IPS DF 19.7 (cell line): Measurements from ENCODE around the gene KCND2.
"Not testable (repeated sequence)": the region's sequence is repeated elsewhere in the genome, so short reads cannot be mapped to it uniquely, and the experiment has no call there.

Experiments used
- DNase-seq: peaks from one replicate; pipeline ENCODE4 v3.0.0-alpha.2; 2013; ENCODE audit warnings: low read depth, low spot score

The KCND2 gene

DNA sequence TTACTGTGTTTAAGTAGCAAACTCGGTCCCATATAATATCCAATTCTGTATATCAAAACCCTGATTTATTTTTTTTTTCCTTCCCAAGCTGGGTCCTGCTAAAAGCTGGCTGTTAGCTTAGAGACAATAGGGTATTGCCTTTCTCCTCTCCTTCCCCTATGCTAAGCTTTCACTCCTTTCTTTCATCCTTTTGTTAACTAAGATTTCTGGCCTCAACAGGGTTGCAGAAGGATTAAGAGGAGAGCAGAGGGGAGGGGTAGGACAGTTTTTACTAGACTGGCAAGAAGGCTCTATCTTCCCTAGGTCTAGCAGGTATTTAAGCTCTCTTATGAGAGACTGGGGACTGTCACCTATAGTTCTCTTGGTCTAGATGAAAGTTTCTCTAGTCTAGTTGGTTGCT lies 229.2 kb downstream of the KCND2 start:
- peak; percentile 33 for DNase-seq

DNA sequence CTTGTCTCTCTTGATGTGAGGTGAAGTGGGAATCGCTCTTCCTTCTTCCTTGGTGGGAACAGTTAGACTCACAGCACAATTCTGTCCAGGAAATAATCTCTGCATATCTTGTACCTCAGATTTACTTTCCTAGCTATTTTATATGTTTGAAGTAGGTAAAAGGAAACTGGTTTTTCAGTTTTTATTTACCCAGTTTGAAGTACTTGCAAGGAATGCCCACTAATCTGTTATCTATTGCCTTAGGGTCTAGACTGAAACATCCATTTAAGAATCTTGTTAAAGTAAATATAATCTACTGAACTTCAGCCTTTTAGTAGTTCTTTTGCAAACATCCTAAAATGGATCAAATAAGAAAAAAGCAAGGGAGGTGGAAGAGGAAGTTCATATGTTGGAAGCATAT lies 229.8 kb downstream of the KCND2 start:
- no peak for DNase-seq

DNA sequence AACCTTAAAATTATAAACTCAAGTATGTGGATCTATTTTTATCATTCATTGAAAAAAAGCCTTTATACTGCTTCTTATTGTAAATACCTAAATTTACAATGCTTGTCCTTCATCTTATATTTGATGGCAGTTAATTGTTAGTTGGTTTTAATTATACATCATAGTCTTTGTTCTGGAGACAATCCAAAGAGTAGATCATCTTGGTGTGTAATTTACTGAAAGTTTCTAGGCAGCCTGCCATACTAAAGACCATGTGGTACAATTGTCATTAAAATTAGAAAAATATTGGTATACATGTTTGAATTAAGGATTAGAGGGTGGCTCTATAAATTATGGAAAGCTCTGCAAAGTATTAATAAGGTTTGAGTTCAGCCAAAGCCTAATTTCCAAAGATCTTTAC lies 231.4 kb downstream of the KCND2 start:
- no peak for DNase-seq

DNA sequence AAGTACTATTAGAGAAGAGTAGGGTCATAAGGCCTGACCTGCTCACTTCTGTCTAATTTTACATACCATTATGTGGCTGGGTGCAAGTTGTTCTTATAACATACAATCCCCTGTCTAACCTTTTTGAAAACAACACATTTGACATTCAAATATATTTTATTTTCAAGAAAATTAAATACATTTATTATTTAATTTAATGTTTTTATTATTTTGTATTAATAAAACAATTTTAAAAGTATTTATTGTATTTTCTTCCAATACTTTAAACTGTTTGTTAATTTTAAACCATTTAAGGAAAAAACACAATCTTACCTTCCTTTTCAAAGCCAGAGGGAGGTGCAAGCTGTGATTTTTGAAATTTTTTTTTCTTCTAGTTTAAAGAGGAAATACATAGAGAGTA lies 232.8 kb downstream of the KCND2 start:
- no peak for DNase-seq

DNA sequence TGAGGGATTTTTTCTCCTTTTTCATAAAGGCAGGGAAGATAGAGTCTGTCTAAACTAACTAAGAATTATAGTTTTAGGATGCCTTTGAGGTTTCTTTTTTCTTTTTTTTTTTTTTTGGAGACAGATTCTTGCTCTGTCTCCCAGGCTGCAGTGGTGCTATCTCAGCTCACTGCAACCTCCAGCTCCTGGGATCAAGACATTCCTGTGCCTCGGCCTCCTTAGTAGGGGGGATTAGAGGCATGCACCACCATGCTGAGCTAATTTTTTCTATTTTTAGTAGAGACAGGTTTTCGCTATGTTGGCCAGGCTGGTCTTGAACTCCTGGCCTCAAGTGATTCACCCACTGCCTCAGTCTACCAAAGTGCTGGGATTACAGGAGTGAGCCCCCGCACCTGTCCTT lies 239.7 kb downstream of the KCND2 start:
- DNase-seq = no peak

DNA sequence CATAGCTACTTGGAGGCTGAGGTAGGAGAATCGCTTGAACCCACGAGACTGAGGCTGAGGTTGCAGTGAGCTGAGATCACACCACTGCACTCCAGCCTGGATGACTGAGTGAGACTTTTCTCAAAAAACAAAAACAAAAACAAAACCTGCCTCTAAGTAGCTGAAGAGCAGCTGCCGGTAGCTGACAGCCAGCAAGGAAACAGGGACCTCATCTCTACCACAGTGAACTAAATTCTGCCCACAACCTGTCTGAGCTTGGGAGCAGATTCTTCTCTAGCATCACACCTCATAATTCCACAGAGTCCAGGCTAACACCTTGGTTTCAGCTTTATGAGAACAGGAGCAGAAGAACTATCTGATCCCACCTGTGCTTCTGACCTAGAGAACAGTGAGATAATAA lies 246.2 kb downstream of the KCND2 start:
- no peak for DNase-seq

DNA sequence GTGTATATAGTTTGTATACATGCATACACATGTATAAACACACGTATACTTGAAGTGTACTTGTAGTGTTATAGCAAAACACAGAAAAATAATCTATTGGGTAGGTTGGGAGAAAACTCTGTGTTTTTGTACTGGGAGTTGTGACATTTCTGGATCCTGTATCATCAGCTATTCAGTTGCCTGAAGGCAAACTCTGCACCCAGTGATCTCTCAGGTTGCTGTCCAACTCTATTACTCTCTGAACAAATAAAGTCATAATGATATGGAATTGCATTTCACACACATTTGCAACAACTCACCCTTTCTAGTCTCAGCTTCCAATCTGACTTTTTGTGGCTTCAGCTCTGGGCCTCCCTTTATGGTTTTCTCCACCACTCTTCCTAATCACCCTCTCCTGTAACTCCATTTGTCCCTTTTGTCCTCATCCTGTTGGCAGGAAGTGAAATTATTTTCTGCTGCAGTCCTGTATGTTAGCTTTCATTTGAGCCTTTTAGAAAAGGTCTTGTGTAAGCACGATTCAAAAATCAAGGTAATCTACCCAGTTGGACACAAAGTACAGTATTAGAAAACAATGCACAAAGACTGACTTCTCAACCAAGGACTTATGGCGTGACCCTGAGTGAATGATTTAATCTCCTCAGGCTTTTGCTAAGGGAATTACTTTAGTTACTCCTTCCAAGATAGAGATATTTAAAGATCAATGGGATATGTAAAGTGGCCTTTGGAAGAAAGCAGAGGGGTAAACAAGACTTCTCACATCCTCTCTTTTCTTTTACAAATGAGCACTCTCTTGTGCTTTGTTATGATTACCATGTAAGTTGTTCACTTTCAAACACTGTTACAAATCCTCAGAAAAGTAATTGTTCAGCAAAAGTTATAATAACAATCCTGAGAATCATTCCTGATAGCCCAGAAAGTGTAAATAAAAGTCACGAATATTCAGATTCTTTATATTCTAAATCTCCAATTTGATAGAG lies 249.1 kb downstream of the KCND2 start:
- peak; percentile 74 for DNase-seq

DNA sequence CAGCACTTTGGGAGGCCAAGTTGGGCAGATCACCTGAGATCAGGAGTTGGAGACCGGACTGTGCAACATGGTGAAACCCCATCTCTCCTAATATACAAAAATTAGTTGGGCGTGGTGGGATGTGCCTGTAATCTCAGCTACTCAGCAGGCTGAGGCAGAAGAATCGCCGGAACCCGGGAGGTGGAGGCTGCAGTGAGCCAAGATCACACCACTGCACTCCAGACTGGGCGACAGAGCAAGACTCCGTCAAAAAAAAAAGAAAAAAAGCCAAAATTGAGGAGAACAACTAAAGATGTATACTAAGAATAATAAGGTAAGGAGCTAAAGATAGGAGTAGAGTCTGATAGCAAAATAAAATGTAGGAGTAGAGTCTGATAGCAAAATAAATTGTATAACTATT lies 251.0 kb downstream of the KCND2 start:
- no peak for DNase-seq

DNA sequence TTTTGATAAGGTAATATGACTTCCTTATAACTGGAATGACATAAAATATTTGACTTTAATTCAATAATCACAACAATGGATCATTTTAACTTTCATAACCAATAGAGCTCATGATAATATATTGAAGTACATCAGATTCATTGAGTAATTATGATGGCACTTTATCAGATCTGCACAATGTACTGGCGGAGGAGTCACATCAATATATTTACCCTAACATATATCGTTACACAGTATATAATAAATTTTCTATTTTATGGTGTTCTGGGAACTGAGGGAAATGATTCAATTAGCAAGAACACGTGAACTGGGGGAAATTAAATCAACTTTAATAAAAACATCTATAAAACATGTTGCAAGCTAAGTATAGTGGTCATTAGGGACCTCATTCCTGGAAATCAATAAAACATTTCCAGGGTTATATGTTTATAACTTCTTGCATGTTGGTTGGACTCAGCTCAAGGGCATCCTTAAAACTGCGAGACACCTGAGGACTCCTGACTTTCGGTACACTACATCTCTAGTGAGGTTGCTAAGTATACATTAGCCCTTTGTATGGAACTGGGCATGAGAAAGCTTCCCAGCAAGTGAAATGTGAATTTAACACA lies 254.0 kb downstream of the KCND2 start:
- DNase-seq = no peak

DNA sequence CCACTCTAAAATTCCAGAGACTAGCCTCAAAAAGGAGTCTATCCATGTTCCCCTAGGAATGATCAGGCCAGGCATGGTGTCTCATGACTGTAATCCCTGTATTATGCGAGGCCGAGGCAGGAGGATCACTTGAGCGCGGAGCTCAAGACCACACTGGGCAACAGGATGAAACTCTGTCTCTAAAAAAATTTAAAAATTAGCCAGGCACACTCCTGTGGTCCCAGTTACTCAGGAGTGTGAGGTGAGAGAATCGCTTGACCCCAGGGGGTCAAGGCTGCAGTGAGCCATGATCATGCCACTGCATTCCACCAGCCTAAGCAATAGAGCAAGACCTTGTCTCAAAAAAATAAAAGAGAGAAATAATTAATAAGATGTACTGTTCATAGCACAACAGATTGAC lies 256.8 kb downstream of the KCND2 start:
- DNase-seq = no peak

DNA sequence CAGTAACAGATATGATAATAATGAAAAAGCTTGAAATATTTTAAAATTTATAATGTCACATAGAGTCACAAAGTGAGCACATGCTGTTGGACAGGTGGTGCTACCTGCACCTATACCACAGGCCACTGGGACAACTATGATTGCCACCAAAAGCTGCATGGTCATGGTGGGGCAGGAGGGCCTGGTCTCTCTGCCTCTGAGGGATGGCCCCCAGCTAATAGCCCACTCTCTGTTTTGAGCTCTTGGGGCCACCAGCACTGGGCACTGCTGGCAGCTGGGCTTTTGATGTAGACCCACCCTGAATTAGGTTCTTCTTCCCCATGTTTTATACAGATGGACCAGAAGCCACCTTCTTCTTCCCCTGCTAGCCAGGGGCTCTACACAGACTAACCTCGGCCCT lies 265.4 kb downstream of the KCND2 start:
- DNase-seq = no peak

DNA sequence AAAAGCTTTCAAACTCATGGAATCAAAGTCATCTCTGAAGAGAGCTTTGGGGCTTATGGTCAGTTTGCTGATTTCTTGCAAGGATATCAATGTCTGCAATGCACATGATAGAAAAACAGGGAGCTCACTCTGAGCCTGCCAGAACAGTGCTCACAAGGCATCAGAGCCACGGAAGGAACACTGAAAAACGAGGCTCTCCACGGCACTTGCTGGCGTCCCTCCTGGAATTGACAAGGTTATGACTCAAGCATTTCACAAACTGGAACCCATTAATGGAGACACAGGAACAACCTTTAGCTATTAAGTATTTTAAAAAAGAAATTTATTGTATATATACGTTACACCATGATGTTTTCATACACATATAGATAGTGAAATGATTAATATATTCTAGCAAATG lies 266.3 kb downstream of the KCND2 start:
- DNase-seq = no peak

DNA sequence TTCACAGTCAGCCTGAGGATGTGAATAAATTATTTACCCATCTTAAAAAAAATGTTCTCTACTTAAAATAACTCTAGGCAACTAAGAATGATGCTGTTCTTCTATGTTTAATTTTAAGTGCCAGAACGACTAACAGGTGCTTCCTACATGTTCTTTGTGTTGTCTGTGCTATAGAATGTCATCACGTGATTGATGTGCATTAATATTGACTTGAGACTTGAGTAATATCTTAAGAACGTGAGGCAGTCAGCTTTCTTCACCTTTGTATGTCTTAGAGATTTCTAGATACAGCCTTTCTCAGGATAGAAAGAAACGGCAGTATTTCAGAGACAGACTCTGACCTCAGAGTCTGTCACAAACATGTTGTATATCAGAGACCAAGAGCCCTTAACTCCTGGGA lies 274.6 kb downstream of the KCND2 start:
- no peak for DNase-seq

DNA sequence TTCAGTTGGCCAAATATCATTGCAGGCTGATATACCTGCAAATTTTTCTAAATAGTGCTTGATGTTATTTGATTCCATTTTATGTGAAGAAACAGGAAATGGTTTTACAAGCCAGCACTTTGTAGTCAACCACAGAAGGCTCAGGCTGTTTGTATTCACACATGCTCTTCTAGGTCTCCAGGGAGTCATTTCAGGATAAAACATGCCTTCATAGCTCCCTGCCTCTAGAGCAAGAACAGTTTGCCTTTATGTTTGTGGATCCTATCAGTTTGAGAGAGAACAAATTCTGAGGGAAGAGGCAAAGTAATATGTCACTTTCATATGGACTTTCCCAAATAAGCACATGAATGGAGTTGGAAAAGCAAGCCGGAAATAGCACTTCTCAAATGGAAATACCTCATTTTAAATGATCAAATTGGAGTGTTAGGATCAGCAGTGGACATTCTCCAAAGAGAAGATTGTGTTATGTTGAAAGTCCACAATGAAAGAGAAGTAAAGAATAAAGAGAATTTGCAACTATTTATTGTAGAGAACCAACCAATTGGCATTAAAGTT lies 277.6 kb downstream of the KCND2 start:
- peak; percentile 28 for DNase-seq

DNA sequence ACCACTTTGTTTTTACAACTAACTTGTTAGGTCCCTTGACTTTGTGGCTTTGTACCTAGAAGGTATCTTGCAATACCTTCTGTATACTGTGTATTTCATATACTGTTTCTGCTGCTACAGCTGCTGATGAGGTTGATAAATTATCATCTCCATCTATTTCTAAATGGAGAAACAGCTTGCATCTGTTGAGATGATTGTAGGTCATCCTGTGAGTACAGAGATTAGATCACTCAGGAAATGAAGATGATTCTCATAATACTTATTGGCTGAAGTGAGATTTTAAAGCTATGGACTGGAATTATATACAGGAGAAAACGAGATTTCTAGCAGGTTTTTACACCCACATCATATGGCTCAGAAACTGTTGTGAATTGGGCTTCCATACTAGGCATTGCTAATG lies 280.5 kb downstream of the KCND2 start:
- DNase-seq = no peak

DNA sequence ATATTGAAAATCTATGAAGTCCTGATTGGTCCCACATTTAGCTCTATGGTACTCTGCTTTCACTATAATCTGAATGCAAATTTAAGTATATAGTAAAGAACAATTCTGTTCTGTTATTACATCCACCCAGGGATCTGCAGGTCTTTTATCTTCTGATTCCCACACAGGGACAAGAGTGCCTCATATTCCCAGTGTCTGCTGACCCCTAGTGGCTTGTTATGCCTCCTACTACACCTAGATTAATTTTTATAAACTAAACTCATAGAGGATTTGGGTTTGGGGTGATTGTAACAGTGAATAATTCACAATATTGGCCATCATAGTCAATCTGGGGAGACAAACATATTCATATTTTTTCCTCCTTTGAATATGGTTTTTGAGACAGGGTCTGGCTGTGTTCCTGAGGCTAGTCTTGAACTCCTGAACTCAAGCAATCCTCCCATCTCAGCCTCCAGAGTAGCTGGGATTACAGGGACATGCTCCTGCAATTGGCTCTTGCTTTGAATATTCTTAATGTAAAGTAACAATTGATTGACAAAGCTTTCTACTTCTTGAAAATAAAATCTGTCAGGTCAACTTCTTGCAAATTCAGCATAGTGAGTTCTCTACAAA lies 282.1 kb downstream of the KCND2 start:
- peak; percentile 38 for DNase-seq

DNA sequence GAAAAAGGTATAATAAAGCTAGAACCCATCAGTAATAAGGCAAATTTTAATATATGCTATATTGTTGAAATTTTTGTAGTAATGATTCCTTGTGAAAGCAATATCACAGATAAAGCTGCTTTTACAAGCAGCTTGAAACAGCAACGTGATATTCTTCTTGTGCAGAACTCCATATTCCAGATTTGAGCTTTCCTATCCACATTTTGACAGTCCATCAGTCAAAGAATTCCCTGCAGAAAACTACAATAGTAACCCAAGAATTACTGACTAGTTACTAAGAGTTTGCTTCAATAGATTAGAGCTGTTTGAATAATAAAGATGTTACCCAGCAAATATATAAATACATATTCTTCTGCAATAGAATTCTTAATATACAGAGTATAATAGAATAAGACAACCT lies 291.2 kb downstream of the KCND2 start:
- no peak for DNase-seq

DNA sequence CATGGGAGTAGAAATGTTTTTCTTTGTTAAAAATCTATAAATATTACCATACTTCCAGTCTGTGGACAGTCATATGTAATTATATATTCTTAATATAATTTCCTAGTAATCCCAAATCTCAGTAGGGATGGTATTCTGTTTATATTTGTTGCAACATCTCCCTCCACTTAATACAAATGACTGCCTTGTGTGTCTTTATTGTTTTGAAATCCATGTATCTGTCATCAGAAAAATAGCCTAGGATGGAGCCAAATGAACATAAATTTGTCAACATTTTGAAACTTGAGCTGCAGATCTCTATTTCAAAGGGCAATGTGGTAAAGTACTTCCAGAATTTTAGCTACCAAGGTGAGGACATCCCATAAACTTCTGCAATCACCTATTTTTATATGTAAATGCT lies 294.2 kb downstream of the KCND2 start:
- no peak for DNase-seq

DNA sequence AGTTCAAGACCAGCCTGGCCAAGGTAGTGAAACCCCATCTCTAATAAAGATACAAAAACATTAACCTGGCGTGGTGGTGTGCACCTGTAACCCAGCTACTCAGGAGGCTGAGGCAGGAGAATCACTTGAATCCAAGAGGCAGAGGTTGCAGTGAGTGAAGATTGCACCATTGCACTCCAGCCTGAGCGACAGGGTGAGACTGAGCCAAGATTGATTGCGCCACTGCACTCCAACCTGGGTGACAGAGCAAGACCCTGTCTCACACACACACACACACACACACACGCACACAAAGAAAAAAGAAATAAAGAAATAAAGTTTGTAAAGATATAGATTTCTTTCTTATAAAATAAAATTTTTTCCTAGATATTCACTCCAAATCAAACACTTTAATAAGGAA lies 305.7 kb downstream of the KCND2 start:
- not testable (repeated sequence) for DNase-seq

DNA sequence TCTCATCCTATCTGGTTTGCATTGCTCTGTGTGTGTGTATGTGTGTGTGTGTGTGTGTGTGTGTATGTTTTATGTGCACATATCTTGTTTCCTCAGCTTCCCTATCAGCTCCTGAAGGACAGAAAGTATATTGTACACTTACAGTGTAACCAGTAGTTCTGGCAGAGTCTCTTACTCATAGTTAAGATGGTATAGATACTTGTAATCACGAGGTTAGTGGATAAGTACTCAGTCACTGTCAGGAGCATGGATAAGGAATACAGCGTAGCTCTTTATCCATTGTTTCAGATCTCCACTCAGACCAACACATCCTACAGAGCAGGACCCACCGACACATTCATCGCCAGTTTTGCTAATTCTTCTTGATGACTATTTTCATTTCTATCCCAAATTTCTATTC lies 309.9 kb downstream of the KCND2 start:
- no peak for DNase-seq

DNA sequence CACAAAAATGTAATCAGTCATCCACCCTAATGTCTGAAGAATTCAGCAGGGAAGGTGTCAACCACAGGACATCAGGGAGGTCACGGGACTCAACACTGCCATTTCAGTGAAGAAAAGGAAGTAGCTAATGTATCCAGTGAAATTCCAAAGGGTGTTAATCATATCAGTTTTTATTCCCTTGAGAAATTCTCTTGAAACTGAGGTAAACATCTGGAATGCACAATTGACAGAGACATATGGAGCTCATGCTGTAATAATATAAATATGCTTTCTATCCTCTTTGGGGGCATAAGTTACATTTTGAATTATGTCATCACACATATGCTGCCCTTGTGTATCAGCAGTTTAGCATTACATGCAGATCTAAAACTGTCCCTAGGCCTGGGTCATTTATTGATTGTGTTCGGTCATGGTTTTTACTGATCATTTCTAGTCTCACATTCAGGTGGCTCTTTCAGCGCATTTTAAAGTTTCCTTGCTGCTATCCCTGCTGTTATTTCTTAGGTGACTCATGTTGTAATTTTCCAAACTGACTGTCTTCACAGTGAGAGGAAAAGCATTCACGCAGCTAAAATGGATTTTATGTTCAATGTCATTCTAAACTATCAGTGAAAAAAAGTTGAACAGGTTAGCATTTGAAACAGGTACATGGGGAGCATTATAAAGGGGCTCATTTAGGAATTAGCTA lies 311.1 kb downstream of the KCND2 start:
- DNase-seq = no peak

DNA sequence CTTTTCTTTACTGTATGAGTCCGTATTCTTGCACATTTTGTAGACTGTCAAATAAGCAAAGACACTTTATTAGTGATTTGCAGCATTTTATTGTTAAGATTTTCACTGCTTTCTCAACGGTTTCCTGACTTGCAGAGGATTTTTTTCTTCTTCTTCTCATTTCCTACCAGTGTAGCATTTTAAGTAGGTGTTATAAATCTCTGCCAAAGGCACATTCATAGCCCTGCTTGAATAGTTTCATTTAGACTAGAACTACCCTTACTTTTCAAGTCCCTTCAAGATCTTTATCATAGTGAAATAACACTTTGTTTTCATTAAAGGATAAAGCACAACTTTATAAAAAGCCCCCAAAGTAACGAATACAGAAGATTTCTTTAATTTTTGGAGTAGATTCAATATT lies 313.6 kb downstream of the KCND2 start:
- DNase-seq = no peak
